HG02571 (cell line): ENCODE data around the gene PPY.
"Not testable (repeated sequence)": the region's sequence is repeated elsewhere in the genome, so short reads cannot be mapped to it uniquely, and the experiment has no call there.

Source experiments
- ATAC-seq: cut with Tn5 transposase; IDR thresholded peaks from one replicate; pipeline ENCODE4 v1.9.1; 2021; ENCODE audit warnings: mild to moderate bottlenecking, moderate library complexity; ENCODE audit not compliant: unreplicated experiment

Gene PPY

GRCh38 chr17:43932923-43933322 is 9.4 kb downstream of the PPY start:
- ATAC-seq, result no peak

GRCh38 chr17:43932357-43932756 is 9.9 kb downstream of the PPY start:
- ATAC-seq, result no peak

DNA sequence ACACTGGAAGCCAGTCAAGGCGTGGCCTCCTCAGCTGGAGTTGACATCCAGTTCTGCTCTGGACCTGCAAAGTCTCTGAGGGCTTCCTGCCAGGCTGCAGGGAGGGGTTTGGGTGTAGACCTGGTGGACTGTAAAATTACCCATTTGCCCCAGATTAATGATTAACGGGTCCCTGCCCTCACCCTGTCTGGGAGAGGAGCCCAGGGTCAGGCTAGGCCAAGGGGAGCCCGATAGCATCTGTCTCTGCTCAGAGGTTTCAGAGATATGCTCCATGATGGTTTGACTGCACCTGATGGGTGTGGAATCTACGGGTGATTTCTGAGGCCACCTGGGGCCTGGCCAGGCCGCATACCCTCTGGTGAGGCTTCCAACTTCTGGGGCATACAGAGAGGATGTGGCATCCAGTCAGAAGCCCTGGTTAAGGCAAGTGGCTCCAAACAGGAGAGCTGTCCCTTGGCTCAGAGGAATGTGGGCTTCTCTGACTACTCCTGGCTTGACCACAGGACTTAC is 11.2 kb downstream of the PPY start:
- no peak for ATAC-seq

GRCh38 chr17:43928609-43929008 is 13.7 kb downstream of the PPY start:
- ATAC-seq, result no peak

DNA sequence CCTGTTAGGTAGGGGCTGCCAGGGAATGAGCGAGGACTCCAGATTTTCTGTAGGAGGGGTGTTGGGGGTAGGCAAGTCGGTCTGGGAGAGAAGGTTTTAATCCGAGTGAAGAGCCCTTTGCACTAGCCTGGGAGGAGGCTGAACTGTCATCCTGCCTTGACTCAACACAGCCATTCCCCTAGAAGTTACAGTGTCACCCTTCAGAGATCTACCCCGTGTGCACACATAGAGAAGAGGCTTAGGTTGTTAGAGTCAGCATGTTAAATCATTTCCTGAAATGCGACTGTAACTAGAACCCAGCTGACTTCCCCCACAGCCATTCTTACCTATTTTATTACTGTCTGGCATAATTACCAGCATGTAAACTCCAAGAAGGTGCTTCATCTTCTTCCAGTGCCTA is 14.3 kb downstream of the PPY start:
- not testable (repeated sequence) for ATAC-seq

GRCh38 chr17:43927060-43927864 is 15.0 kb downstream of the PPY start:
- no peak for ATAC-seq

DNA sequence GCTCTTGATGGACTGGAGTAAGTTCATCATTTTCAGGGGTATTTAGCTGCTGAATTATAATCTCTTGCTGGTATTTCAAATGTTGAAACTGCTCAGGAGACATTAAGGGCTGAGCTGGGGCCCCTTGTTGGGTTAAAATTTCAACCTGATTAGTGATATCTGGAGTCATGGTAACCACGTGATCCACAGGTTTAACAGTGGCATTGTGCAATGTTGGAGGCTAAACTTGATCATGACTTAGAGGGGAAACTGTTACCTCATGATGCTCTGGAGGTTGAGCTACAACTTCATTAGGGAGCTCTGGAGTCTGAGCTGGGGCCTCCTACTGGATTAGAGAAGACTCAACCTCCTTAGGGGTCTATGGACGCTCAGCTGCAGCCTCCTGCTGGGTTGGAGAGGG is 17.7 kb downstream of the PPY start:
- ATAC-seq, result no peak

- no peak for ATAC-seq
These were observed 21.7 kb downstream of the PPY start for GRCh38 chr17:43920500-43921095.

DNA sequence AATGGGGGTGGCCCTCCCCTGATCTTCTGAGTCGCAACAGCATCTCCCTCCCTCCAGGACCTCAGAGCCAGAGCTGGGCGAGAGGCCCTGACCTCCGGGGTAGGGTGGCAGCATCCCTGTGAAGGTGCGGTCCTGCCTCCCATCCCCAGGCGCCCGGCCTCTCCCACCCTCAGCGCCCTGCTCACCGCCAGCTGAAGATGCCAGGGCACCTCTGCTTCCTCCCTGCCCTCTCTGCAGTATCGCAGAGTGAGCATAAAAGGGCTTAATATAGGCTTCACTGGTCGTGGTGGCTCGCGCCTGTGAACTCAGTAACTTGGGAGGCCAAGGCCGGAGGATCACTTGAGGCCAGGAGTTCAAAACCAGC is 24.3 kb downstream of the PPY start:
- ATAC-seq, result no peak

DNA sequence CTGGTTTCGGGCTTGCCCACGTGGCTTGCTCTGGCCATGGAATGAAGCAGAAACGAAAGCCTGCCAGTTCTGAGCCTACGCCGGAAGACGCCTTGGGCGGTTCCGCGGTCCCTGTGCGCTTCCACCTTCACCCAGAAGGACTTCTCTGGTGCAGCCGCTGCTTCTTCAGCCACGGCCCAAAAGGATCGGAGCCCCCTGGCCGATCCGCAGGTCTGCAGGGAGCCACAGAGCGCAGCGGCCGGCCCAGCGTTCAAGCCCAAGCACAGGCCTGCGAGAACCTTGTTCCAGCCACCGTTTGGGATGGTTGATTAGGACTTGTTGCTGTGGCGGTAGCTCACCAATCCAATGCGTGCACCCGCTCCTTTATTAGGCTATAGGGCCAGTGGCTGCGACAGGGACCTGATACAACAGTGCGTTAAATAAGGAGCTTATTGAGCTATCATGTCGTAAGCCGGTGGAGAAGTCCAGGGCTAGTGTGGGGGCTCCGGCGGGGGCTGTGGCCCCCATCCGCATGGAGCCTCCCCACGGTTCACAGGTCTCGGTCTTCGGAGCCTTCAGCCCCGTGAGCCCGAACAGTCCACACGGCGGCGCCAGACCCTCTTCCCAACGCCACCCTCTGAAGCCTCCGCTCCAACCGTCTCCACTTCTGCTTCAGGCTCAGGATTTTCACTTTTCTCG is 24.8 kb downstream of the PPY start:
- ATAC-seq, result no peak

GRCh38 chr17:43917016-43917347 is 25.3 kb downstream of the PPY start:
- no peak for ATAC-seq

DNA sequence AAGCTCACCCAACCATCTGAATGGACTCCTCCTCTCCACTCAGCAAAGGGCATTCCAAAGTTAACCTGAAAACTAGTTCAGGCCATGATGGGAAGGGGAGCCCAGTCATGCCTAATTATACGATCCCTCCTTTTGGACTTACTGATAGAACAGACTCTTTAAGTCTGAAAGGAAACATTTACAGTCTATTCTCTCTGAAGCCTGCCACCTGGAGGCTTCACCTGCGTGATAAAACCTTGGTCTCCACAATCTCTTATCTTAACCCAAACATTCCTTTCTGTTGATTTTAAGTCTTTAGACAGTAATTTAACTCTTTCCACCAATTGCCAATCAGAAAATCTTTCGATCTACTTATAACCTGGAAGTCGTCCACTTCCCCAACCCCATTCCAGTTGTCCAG is 25.9 kb downstream of the PPY start:
- ATAC-seq, result no peak

DNA sequence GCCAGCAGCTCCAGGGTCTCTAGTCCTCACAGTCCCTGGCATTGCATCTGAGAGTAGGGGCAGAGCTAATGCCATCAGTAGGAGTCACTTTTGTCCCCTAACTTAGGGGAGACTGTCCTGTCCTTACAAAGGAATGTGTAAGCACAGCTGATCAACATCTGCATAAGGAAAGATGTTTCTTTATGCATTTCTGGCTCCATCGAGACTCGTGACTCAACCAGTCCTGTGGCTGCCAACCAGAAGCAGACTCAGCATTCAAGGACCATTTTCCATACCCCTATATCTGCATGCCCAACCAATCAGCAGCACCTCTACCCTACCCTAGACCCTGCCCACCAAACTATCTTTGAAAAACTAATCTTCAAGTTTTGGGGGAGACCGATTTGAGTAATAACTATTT is 26.7 kb downstream of the PPY start:
- ATAC-seq, result no peak

GRCh38 chr17:43914451-43914850 is 27.8 kb downstream of the PPY start:
- ATAC-seq, result no peak

GRCh38 chr17:43913584-43913983 is 28.7 kb downstream of the PPY start:
- ATAC-seq, result no peak

DNA sequence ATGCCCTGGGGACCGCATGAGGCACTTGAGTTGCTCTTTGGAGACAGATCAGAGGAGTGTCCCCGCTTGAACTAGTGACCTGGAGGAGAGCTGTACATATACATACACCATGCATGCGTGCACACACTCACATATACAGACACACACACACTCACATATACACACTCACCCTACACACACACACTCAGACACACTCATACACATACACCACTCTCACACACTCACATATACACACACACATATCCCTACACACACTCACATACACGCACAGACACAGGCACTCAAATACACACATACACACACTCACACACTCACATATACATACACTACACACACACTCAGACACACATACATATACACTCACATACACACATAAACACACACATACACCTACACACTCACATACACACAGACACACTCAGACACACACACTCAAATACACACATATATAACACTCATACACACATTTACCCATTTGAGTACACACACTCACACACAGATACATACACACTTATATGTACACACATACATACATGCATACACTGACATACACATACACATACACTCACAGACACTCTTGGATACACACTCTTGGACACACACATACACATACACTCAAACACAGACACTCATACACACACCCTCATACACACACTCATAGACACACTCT is 29.5 kb downstream of the PPY start:
- ATAC-seq, result no peak

DNA sequence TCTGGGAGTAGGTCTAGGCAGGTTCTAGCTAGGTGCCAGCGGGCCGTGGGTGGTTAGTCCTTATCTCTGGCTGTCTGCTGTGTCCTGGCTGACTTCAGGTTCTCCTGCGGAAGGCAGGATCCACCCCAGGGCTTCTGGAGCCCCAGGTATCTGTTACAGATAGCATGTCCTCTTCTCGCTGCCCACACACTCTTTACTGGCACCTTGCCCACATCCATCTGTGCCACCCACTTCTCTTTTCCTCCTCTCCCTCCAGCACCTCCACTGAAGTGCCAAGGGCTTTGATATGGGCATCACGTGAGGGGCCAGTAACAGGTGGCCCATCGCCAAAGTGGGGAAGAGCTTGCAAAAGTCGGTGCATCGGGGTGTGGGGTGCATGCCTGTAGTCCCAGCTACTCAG is 30.4 kb downstream of the PPY start:
- ATAC-seq, result no peak

GRCh38 chr17:43909537-43910231 is 32.6 kb downstream of the PPY start:
- ATAC-seq, result no peak

DNA sequence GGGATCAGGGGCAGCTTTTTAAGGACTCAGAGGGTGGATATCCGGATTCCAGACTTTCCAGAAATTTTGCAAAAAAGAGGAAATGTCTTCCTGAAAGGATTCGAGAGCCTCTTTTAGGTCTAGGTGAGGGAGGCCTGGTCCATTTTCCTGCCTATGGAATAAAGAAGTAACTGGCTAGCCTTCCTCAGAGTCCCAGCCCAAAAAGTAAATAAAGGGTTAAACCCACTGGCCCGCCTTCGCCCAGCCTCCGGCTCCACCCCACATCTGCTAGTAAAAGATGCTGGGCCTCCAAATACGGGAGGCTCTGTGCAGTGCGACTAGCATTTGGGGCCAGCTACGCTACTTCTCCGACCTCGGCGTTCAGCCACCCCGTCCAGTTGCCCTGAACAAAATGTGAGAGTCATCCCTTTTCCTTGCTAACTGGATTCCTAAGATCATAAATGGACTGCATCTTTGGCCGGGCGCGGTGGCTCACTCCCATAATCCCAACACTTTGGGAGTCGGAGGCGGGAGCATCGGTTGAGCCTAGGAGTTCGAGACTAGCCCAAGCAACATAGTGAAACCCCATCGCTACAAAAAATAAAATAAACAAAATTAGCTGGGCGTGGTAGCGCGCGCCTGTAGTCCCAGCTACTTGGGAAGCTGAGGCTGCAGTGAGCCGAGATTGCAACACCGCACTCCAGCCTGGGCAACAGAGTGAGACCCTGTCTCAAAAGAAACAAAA is 34.1 kb downstream of the PPY start:
- no peak for ATAC-seq

DNA sequence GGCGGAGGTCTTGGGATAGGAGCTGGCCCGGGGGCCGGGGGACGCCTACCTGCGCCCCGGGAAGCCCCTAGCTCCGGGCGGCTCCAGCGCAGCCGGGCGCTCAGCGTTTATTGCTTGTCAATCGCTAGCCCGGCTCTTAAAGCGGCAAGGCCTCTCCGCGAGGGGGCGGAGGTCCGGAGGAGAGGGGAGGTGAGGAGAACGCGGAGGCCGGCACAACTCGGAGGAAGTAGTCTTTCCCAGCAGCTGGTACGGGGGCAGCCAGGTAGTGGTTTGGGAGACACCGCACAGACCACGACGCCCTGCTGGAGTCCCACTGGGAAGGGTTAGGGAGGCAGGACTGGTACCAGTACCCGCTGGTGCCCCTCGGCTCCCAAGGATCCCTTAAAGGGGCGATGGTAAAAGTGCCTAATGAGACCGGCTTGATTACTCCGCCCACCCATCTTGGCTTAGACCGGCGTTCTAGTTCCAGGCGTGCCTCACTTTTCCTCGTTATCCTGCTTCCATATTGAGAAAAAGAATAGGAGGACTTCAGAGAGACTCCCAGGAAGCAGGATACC is 34.8 kb downstream of the PPY start, which contains the start of gene MPP2:
TSS of gene MPP2 (minus strand) at position 112 of the 557 bp plus-strand sequence. CDS start 3,076 bp downstream, outside the sequence.
- ATAC-seq, result no peak
